HepG2 (cell line): ENCODE measurements around the gene BCL6B. TPM values are rescaled to one million over a fixed set of nuclear protein-coding genes. Genes with fewer than 3 reads are reported as not detected.

Source experiments
- AGO2 ChIP-seq: fragments of 200-400 bp; formaldehyde crosslinking; optimal IDR thresholded peaks from 2 replicates; pipeline ENCODE3; 2017; ENCODE audit warnings: mild to moderate bottlenecking, low read depth, low read length, moderate library complexity
- FOXA3 ChIP-seq: IDR thresholded peaks from 2 replicates; pipeline ENCODE4 v1.6.1; 2016; ENCODE audit warnings: missing genetic modification reagents, missing compliant biosample characterization
- KLF12 ChIP-seq: sonication (generic); formaldehyde crosslinking; IDR thresholded peaks from 2 replicates; pipeline ENCODE4 v1.4.0; 2020; ENCODE audit warnings: missing genetic modification reagents, borderline replicate concordance
- REL ChIP-seq: sonication (generic); formaldehyde crosslinking; conservative IDR thresholded peaks from 2 replicates; pipeline ENCODE4 v1.8.0; 2022; ENCODE audit warnings: mild to moderate bottlenecking, missing genetic modification reagents, moderate library complexity
- TEAD3 ChIP-seq: optimal IDR thresholded peaks from 2 replicates; pipeline ENCODE3; 2016; ENCODE audit warnings: borderline replicate concordance
- THAP11 ChIP-seq: IDR thresholded peaks from 2 replicates; pipeline ENCODE4 v1.6.1; 2016; ENCODE audit warnings: missing biosample characterization, missing genetic modification reagents
- ZNF546 ChIP-seq: sonication (generic); formaldehyde crosslinking; conservative IDR thresholded peaks from 2 replicates; pipeline ENCODE4 v1.8.1; 2023; ENCODE audit warnings: mild to moderate bottlenecking, missing genetic modification reagents
- ZNF558 ChIP-seq: sonication (generic); formaldehyde crosslinking; IDR thresholded peaks from 2 replicates; pipeline ENCODE4 v1.9.0; 2022; ENCODE audit warnings: mild to moderate bottlenecking, missing genetic modification reagents, borderline replicate concordance
- ZNF724P ChIP-seq: sonication (generic); formaldehyde crosslinking; IDR thresholded peaks from 2 replicates; pipeline ENCODE4 v1.8.0; 2022; ENCODE audit warnings: missing genetic modification reagents, borderline replicate concordance
- ZNF782 ChIP-seq: sonication (generic); formaldehyde crosslinking; IDR thresholded peaks from 2 replicates; pipeline ENCODE4 v1.4.0; 2020; ENCODE audit warnings: missing genetic modification reagents, mild to moderate bottlenecking, borderline replicate concordance
- ZSCAN25 ChIP-seq: sonication (generic); formaldehyde crosslinking; IDR thresholded peaks from 2 replicates; pipeline ENCODE4 v1.8.0; 2022; ENCODE audit warnings: mild to moderate bottlenecking, missing genetic modification reagents
- polyA plus RNA-seq, 8 experiments: library from polyadenylated mRNA; depleted of rRNA in 3 of 8; stranded (reverse) in 7 of 8; unstranded in 1 of 8; fragments of >200 nt; fragmentation: Illumina TruSeq in 4 of 8; extraction: Trizol in 4 of 8; gene quantifications; 2 replicates each; pipeline versions ENCODE4 v1.2.1 to v1.2.3, GENCODE V29; 2011 to 2016; ENCODE audit warnings: low read depth in 4 of 8, missing spikeins in 1 of 8, mixed read lengths in 1 of 8; ENCODE audit not compliant: insufficient read depth in 1 of 8
- total RNA-seq, 5 experiments: library from RNA; depleted of rRNA; stranded (reverse); fragments of >200 nt; fragmentation: Illumina TruSeq; extraction: Trizol; gene quantifications; 2 replicates each; pipeline ENCODE4 v1.2.3, GENCODE V29; 2016; ENCODE audit warnings: low read depth in 1 of 5
- TF ChIP-seq, protein P1 (sequence below): sonication (generic); formaldehyde crosslinking; IDR thresholded peaks from 2 replicates; pipeline ENCODE4 v1.5.0; 2020; ENCODE audit warnings: mild to moderate bottlenecking, missing genetic modification reagents, borderline replicate concordance
- TF ChIP-seq, protein P2 (sequence below): IDR thresholded peaks from 2 replicates; pipeline ENCODE4 v1.6.1; 2016; ENCODE audit warnings: missing biosample characterization, missing genetic modification reagents, low read depth
- TF ChIP-seq, protein P3 (sequence below): IDR thresholded peaks from 2 replicates; pipeline ENCODE4 v1.6.1; 2018; ENCODE audit warnings: missing genetic modification reagents, mild to moderate bottlenecking, missing compliant biosample characterization
- TF ChIP-seq, protein P4 (sequence below): sonication (generic); formaldehyde crosslinking; IDR thresholded peaks from 2 replicates; pipeline ENCODE4 v1.5.1; 2020; ENCODE audit warnings: mild to moderate bottlenecking, missing genetic modification reagents
- TF ChIP-seq, protein P5 (sequence below): sonication (generic); formaldehyde crosslinking; IDR thresholded peaks from 2 replicates; pipeline ENCODE4 v1.9.0; 2021; ENCODE audit warnings: missing genetic modification reagents, borderline replicate concordance
- TF ChIP-seq, protein P6 (sequence below): sonication (generic); formaldehyde crosslinking; IDR thresholded peaks from 2 replicates; pipeline ENCODE4 v1.4.0; 2020; ENCODE audit warnings: missing genetic modification reagents, mild to moderate bottlenecking, borderline replicate concordance

The BCL6B gene
- total and polyA plus RNA-seq, 2 of the 13 experiments (the other 11 are each of a cell fraction or from before 2014, with no cell fraction given) = not detected

DNA sequence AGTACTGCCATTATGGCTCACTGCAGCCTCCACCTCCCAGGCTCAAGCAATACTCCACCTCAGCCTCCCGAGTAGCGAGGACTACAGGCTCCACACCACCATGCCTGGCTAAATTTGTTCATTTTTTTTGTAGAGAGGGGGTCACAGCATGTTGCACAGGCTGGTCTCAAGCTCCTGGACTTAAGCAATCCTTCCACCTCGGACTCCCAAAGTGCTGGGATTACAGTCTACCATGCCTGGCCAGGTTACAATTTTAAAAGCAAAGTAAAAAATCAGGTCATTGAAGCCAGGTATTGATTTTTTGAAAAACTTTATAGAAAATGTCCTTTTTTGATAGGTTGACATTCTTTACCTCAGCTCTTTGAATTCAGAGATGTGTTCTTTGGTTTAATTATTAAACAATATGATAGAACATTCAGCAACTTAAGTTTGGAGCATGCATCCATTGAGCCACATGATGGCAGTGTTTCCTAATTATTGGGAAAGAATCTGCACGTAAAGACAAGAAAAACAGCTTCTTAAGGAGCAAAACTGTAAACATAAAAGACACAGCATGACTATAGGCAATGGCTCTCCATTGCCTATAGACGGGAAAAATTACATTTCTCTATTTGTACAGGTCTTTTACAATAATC is 22.8 kb downstream of the BCL6B start (continued):
- TF ChIP-seq, protein P1, sequence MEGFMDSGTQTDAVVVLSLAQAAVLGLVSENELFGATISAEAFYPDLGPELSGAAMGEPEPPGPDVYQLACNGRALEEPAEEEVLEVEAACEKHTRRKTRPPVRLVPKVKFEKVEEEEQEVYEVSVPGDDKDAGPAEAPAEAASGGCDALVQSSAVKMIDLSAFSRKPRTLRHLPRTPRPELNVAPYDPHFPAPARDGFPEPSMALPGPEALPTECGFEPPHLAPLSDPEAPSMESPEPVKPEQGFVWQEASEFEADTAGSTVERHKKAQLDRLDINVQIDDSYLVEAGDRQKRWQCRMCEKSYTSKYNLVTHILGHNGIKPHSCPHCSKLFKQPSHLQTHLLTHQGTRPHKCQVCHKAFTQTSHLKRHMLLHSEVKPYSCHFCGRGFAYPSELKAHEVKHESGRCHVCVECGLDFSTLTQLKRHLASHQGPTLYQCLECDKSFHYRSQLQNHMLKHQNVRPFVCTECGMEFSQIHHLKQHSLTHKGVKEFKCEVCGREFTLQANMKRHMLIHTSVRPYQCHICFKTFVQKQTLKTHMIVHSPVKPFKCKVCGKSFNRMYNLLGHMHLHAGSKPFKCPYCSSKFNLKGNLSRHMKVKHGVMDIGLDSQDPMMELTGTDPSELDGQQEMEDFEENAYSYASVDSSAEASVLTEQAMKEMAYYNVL = no peak
- TF ChIP-seq FOXA3 (CRISPR knock-in tag) = 0 out of 2 replicates have a peak, but pooled peaks have one; percentile 4
- TF ChIP-seq AGO2 = no peak
- TF ChIP-seq, protein P2, sequence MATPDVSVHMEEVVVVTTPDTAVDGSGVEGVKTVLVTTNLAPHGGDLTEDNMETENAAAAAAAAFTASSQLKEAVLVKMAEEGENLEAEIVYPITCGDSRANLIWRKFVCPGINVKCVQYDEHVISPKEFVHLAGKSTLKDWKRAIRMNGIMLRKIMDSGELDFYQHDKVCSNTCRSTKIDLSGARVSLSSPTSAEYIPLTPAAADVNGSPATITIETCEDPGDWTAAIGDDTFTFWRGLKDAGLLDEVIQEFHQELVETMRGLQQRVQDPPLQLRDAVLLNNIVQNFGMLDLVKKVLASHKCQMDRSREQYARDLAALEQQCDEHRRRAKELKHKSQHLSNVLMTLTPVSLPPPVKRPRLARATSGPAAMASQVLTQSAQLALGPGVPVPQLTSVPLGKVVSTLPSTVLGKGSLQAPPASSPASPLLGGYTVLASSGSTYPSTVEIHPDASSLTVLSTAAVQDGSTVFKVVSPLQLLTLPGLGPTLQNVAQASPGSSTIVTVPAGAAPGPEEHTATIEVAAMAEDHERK (CRISPR knock-in tag) = no peak
- TF ChIP-seq, protein P3, sequence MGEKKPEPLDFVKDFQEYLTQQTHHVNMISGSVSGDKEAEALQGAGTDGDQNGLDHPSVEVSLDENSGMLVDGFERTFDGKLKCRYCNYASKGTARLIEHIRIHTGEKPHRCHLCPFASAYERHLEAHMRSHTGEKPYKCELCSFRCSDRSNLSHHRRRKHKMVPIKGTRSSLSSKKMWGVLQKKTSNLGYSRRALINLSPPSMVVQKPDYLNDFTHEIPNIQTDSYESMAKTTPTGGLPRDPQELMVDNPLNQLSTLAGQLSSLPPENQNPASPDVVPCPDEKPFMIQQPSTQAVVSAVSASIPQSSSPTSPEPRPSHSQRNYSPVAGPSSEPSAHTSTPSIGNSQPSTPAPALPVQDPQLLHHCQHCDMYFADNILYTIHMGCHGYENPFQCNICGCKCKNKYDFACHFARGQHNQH (CRISPR knock-in tag) = no peak
- TF ChIP-seq, protein P4, sequence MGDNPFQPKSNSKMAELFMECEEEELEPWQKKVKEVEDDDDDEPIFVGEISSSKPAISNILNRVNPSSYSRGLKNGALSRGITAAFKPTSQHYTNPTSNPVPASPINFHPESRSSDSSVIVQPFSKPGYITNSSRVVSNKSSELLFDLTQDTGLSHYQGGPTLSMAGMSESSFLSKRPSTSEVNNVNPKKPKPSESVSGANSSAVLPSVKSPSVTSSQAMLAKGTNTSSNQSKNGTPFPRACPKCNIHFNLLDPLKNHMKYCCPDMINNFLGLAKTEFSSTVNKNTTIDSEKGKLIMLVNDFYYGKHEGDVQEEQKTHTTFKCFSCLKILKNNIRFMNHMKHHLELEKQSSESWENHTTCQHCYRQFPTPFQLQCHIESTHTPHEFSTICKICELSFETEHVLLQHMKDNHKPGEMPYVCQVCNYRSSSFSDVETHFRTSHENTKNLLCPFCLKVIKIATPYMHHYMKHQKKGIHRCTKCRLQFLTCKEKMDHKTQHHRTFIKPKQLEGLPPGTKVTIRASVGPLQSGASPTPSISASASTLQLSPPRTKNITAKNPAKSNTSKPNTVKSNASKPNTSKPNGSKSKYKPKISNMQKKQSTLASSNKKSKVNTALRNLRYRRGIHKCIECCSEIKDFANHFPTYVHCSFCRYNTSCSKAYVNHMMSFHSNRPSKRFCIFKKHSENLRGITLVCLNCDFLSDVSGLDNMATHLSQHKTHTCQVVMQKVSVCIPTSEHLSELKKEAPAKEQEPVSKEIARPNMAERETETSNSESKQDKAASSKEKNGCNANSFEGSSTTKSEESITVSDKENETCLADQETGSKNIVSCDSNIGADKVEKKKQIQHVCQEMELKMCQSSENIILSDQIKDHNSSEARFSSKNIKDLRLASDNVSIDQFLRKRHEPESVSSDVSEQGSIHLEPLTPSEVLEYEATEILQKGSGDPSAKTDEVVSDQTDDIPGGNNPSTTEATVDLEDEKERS = no peak
- TF ChIP-seq ZNF724P (CRISPR knock-in tag) = no peak
- no peak for TF ChIP-seq TEAD3 (CRISPR knock-in tag)
- no peak for TF ChIP-seq ZNF558 (CRISPR knock-in tag)
- TF ChIP-seq ZNF782 (CRISPR knock-in tag) = no peak
- no peak for TF ChIP-seq ZNF546 (CRISPR knock-in tag)
- TF ChIP-seq, protein P5, sequence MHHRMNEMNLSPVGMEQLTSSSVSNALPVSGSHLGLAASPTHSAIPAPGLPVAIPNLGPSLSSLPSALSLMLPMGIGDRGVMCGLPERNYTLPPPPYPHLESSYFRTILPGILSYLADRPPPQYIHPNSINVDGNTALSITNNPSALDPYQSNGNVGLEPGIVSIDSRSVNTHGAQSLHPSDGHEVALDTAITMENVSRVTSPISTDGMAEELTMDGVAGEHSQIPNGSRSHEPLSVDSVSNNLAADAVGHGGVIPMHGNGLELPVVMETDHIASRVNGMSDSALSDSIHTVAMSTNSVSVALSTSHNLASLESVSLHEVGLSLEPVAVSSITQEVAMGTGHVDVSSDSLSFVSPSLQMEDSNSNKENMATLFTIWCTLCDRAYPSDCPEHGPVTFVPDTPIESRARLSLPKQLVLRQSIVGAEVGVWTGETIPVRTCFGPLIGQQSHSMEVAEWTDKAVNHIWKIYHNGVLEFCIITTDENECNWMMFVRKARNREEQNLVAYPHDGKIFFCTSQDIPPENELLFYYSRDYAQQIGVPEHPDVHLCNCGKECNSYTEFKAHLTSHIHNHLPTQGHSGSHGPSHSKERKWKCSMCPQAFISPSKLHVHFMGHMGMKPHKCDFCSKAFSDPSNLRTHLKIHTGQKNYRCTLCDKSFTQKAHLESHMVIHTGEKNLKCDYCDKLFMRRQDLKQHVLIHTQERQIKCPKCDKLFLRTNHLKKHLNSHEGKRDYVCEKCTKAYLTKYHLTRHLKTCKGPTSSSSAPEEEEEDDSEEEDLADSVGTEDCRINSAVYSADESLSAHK = no peak
- TF ChIP-seq KLF12 (CRISPR knock-in tag) = no peak
- peak; percentile 70 for TF ChIP-seq THAP11
- no peak for TF ChIP-seq REL (CRISPR knock-in tag)
- TF ChIP-seq ZSCAN25 (CRISPR knock-in tag) = no peak
- TF ChIP-seq, protein P6, sequence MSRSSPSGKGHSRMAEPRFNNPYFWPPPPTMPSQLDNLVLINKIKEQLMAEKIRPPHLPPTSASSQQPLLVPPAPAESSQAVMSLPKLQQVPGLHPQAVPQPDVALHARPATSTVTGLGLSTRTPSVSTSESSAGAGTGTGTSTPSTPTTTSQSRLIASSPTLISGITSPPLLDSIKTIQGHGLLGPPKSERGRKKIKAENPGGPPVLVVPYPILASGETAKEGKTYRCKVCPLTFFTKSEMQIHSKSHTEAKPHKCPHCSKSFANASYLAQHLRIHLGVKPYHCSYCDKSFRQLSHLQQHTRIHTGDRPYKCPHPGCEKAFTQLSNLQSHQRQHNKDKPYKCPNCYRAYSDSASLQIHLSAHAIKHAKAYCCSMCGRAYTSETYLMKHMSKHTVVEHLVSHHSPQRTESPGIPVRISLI (CRISPR knock-in tag) = peak; percentile 20; the same call in 1 of the 2 replicates
